GM12874 (cell line): Measurements from ENCODE around the gene STARD3.
A peak's percentile ranks its signal among the peaks of the same experiment; 100 is the strongest.

ENCODE experiments used
- CTCF ChIP-seq: IDR thresholded peaks from 2 replicates; pipeline ENCODE4 v1.5.1; 2011; ENCODE audit warnings: low read depth, mild to moderate bottlenecking, control low read depth, low read length, moderate library complexity; ENCODE audit not compliant: insufficient read depth

The STARD3 gene

DNA sequence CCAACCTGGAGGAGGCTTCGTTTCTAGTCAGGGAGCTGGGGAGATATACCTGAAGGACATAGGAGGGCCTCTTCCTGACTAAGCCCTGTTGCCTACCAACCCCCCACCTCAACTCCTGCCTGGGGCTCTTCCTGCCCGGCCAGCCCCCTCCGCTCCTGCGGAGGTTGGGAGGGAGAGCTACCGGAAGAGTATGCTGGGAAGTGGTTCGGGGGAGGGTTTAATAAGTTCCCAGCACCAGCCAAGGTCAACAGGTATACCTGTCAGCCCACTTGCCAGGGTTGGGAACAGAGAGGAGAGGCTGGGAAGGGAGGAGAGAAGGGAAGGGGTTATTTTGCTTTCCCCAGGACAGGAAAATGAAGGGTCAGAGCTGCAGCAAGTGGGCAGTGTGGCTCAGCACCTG, 5.5 kb upstream of the STARD3 start:
- TF ChIP-seq CTCF, result no peak

DNA sequence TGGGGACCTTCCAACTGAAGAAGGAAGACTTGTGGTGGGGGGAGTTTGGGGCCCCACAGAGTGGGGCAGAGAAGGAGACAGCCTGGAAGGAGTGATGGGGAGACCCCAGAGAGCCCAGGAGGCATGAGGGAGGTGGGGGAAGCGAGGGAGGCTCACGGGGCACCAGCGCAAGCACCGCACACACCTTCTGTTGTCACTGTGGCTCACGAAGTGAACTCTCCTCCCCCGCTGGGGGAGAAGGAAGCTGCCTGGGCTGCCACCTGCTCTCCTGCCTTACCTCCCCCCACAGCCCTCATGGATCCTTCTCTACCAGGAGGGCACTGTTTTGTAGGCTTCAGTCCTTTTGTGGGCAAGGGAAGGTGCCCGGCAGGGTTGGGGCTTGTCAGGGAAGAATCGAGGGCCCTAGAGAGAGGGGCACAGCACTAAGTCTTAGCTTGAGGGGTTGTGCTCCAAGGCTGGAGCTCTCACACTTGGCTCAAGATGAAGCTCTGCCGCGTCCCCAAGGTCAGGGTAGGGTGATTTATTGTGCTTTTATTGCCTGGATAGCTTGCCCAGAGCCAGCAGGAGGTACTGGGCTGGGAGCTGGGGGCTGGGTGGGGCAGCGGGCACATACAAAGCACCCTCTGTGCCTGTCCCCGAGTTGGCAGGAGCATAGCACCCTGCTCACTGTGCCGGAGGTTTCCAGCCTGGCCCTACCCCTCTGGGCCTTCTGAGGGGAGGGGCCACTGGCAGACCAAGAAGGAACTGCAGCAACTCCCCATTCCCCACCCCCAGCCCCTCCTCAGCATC, 4.6 kb upstream of the STARD3 start:
- TF ChIP-seq CTCF, result no peak

GRCh38 chr17:39633570-39634183, 3.3 kb upstream of the STARD3 start:
- no peak for TF ChIP-seq CTCF

DNA sequence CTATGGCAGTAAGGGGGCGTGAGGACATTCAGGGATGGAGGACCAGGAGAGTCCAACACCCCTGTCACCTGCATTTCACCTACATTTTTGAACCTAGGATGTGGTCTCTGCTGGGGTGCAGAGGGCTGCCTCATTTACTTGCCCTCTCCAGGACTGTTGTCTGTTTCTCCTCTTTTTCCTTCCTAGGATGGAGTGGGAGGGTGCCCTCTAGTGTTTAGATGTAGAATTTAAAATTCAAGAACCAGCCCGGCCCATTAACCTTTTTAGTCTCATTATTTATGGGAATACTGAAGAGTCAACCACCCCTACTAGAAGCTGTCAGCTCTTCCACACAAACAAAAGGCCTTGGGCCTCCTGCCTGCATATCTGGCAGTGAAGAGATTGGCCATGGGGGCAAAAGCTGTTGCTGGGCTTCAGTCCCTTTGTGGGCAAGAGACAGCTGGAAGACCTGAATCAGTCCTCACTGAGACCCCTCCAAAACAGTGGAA, 2.5 kb upstream of the STARD3 start:
- TF ChIP-seq CTCF, result peak; percentile 57; the same call in 1 of the 2 replicates

- no peak for TF ChIP-seq CTCF
Observed at GRCh38 chr17:39635614-39636176, 1.2 kb upstream of the STARD3 start.

DNA sequence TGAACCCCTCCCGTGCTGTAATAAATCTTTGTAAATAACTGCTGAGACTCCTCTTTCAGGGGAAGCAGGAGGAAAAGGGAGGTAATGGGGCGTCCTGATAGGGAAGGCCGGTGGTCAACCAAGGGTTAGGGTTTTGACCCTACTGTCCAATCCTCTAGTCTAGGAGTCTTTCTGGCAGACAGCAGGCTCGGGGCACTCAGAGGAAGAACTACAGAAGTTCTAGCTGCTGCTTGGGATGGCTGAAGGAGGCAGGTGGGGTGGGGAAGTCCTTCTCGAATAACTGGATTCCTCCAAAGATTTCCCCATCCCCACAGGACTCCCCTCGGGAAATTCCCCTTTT, 387 bp upstream of the STARD3 start:
- TF ChIP-seq CTCF, result no peak

GRCh38 chr17:39638317-39638716, 1.4 kb downstream of the STARD3 start:
- TF ChIP-seq CTCF, result no peak
